Upper lobe of left lung (tissue), 6 donors: ENCODE measurements around the gene IQSEC1. TPM values are rescaled to one million over a fixed set of nuclear protein-coding genes. Genes with fewer than 3 reads are reported as not detected.

Source experiments
- ATAC-seq, 2 donors: fragments of 200-7000 bp; cut with Tn5 transposase; one replicate each; pipeline ENCODE4 v1.9.1; 2022; ENCODE audit warnings: mild to moderate bottlenecking in 2 of 2, moderate library complexity in 2 of 2; ENCODE audit not compliant: low FRiP score in 2 of 2
- DNase-seq, 2 donors: peaks; one replicate each; pipeline ENCODE4 v3.0.0-alpha.2; 2019 to 2020
- H3K27ac ChIP-seq, 4 donors: fragments of 200-600 bp; sonication (generic); one replicate each; pipeline ENCODE4 v1.5.1; 2016 to 2019
- H3K27me3 ChIP-seq, 4 donors: fragments of 200-600 bp; sonication (generic); one replicate each; pipeline ENCODE4 v1.5.1; 2017 to 2019
- H3K36me3 ChIP-seq, 4 donors: fragments of 200-600 bp; sonication (generic); one replicate each; pipeline ENCODE4 v1.5.1; 2016 to 2019
- H3K4me1 ChIP-seq, 4 donors: fragments of 200-600 bp; sonication (generic); one replicate each; pipeline ENCODE4 v1.5.1; 2018 to 2019
- H3K4me3 ChIP-seq, 4 donors: fragments of 200-600 bp; sonication (generic); one replicate each; pipeline ENCODE4 v1.5.1; 2017 to 2019; ENCODE audit warnings: mild to moderate bottlenecking in 2 of 4, moderate library complexity in 1 of 4
- H3K9me3 ChIP-seq, 4 donors: fragments of 200-600 bp; sonication (generic); one replicate each; pipeline ENCODE4 v1.5.1; 2018 to 2019
- CTCF ChIP-seq, 6 experiments: fragments of 450-650 bp in 4 of 6; fragments of 200-600 bp in 2 of 6; sonication (generic) in 2 of 6; IDR thresholded peaks; one replicate each; pipeline ENCODE4 v1.5.1; 2016 to 2019; ENCODE audit warnings: antibody characterized with exemption in 6 of 6
- EP300 ChIP-seq, 4 donors: sonication (generic); formaldehyde crosslinking; IDR thresholded peaks; one replicate each; pipeline ENCODE4 v1.5.1; 2017; ENCODE audit warnings: antibody characterized with exemption in 4 of 4, control low read depth in 2 of 4
- POLR2A ChIP-seq, 4 donors: fragments of 450-650 bp; IDR thresholded peaks; one replicate each; pipeline ENCODE4 v1.5.1; 2016 to 2017; ENCODE audit warnings: antibody characterized with exemption in 4 of 4, mild to moderate bottlenecking in 2 of 4
- POLR2AphosphoS5 ChIP-seq, 2 donors: sonication (generic); formaldehyde crosslinking; IDR thresholded peaks; one replicate each; pipeline ENCODE4 v1.5.1; 2017; ENCODE audit warnings: antibody characterized with exemption in 2 of 2
- WGBS, 2 donors: methylation state at CpG; one replicate each; pipeline ENCODE4 v1.1.5; 2017 to 2018; 5-methylcytosine and 5-hydroxymethylcytosine counted together
- total RNA-seq, 6 donors: library from RNA; depleted of rRNA in 4 of 6; stranded (reverse); fragments of >200 nt in 4 of 6; gene quantifications; one replicate each; pipeline versions ENCODE4 v1.1.0 to v1.2.1, GENCODE V29; 2016 to 2021
- donor health status: DM: no; HTN: no; CAD: no; lungs with moderate emphysema.
- donor health status: DM: no; HTN: yes; CAD: no; lungs with severe emphysema.

IQSEC1 gene
- total RNA-seq, 6 donors from 2014 or later: 51.1 to 105 (median 81.0) TPM

GRCh38 chr3:13060341-13060910 lies 12.8 kb downstream of the IQSEC1 start:
- no peaks in the 10 kb centered on the region for H3K27me3 ChIP-seq
- H3K9me3 ChIP-seq: no peaks in the 10 kb centered on the region
- ATAC-seq (no peak), DNase-seq (no peak)
- no peaks in the 10 kb centered on the region for H3K36me3 ChIP-seq
- H3K4me3 ChIP-seq: no peak overlapping the region
- WGBS, 2 donors: 91 to 93% methylated on average over 6 to 16 of the region's 16 CpGs
- TF ChIP-seq EP300 (IDR thresholded peaks at IDR 0.05) (no peak), POLR2AphosphoS5 (IDR thresholded peaks at IDR 0.05) (no peak), POLR2A (IDR thresholded peaks at IDR 0.05) (no peak), CTCF (IDR thresholded peaks at IDR 0.05) (no peak)
- no peak overlapping the region for H3K27ac ChIP-seq
- H3K4me1 ChIP-seq: no peaks in the 10 kb centered on the region

DNA sequence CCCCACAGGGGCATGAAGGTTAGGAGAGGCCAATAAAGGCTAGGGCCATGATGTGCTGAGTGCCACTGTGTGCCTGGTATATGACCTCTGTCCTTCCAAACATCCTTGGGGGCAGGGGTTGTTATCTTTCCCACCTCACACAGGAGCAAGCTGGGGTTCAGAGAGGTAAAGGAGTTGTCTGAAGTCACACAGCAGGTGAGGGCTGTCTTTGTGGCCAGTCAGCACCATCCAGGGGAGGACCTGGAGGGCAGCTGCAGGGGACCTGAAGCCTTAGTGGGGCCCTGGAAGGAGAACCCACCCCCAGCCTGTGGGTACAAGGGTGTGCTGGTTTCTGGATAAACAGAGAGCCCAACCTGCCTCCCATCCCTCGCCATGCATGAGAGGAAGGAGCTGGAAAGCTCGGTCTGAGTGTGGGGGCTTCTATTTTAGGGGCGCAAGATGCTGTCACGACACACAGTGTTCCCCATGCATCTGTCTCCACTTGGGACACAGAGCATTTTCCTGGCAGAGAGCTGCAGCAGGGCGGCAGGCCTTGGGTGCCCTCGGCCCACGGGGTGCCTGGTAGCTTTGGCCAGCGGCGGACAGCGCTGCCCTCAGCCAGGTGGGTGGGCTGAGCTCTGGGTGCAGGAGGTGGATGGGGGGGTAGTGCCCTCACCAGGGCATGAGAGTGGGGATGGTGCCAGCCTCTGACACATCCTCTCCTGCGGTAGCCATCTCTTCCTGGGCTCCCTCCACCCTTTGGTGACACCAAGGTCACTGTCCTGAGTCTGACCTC lies 14.7 kb downstream of the IQSEC1 start:
- TF ChIP-seq CTCF (IDR thresholded peaks at IDR 0.05) (no peak), POLR2AphosphoS5 (IDR thresholded peaks at IDR 0.05) (no peak), EP300 (IDR thresholded peaks at IDR 0.05) (no peak), POLR2A (IDR thresholded peaks at IDR 0.05) (no peak)
- no peak overlapping the region for H3K4me3 ChIP-seq
- no peaks in the 10 kb centered on the region for H3K36me3 ChIP-seq
- no peak for DNase-seq
- no peaks in the 10 kb centered on the region for H3K4me1 ChIP-seq
- 95 to 100% methylated on average over 1 to 11 of the region's 11 CpGs for WGBS, 2 donors
- no peaks in the 10 kb centered on the region for H3K27me3 ChIP-seq
- H3K27ac ChIP-seq: no peak overlapping the region
- ATAC-seq: no peak
- no peaks in the 10 kb centered on the region for H3K9me3 ChIP-seq

GRCh38 chr3:13057282-13058040 lies 15.8 kb downstream of the IQSEC1 start:
- DNase-seq (no peak), ATAC-seq (no peak)
- TF ChIP-seq POLR2AphosphoS5 (IDR thresholded peaks at IDR 0.05): no peak
- Histone ChIP-seq H3K27me3 (no peaks in the 10 kb centered on the region), H3K36me3 (no peaks in the 10 kb centered on the region), H3K4me3 (no peak overlapping the region), H3K9me3 (no peaks in the 10 kb centered on the region), H3K4me1 (no peaks in the 10 kb centered on the region), H3K27ac (no peak overlapping the region)
- WGBS, 2 donors: 84 to 100% methylated on average over 1 to 6 of the region's 6 CpGs

GRCh38 chr3:13055634-13056033 lies 17.6 kb downstream of the IQSEC1 start:
- Histone ChIP-seq H3K36me3 (no peaks in the 10 kb centered on the region), H3K4me1 (peaks cover 0 to 4% (median 0%) of the 10 kb centered on the region in 4 donors), H3K27ac (no peak overlapping the region), H3K9me3 (no peaks in the 10 kb centered on the region), H3K27me3 (no peaks in the 10 kb centered on the region), H3K4me3 (no peak overlapping the region)
- no peak for TF ChIP-seq EP300 (IDR thresholded peaks at IDR 0.05)
- TF ChIP-seq CTCF (IDR thresholded peaks at IDR 0.05): no peak
- TF ChIP-seq POLR2AphosphoS5 (IDR thresholded peaks at IDR 0.05): no peak
- TF ChIP-seq POLR2A (IDR thresholded peaks at IDR 0.05): no peak
- 88 to 94% methylated on average over 5 to 6 of the region's 7 CpGs for WGBS, 2 donors
- no peak for ATAC-seq
- DNase-seq: no peak
